ENCODE results near the gene YPEL1.
"Not testable (repeated sequence)": the region's sequence is repeated elsewhere in the genome, so short reads cannot be mapped to it uniquely, and the experiment has no call there.

DNA sequence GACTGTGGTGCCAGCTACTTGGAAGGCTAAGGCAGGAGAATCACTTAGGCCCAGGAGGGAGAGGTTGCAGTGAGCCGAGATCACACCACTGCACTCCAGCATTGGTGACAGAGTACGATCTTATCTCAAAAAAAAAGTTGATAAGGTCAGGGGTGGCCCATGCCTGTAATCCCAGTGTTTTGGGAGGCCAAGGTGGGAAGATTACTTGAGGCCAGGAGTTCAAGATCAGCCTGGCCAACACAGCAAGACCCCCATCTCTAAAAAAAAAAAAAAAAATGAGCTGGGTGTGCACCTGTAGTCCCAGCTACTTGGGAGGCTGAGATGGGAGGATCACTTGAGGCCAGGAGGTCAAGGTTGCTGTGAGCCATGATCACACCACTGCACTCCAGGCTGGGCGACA is 6.4 kb downstream of the YPEL1 start:
- TF ChIP-seq, protein P1, sequence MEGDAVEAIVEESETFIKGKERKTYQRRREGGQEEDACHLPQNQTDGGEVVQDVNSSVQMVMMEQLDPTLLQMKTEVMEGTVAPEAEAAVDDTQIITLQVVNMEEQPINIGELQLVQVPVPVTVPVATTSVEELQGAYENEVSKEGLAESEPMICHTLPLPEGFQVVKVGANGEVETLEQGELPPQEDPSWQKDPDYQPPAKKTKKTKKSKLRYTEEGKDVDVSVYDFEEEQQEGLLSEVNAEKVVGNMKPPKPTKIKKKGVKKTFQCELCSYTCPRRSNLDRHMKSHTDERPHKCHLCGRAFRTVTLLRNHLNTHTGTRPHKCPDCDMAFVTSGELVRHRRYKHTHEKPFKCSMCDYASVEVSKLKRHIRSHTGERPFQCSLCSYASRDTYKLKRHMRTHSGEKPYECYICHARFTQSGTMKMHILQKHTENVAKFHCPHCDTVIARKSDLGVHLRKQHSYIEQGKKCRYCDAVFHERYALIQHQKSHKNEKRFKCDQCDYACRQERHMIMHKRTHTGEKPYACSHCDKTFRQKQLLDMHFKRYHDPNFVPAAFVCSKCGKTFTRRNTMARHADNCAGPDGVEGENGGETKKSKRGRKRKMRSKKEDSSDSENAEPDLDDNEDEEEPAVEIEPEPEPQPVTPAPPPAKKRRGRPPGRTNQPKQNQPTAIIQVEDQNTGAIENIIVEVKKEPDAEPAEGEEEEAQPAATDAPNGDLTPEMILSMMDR (IDR thresholded peaks at IDR 0.05), result not testable (repeated sequence)
- not testable (repeated sequence) for TF ChIP-seq EZH2 (IDR thresholded peaks at IDR 0.05; ENCODE audit: borderline replicate concordance, insufficient read depth, low read depth, low read length, poor library complexity, severe bottlenecking)

Data from B cell (primary cell).